Measurements from ENCODE around the gene HSPBP1.

DNA sequence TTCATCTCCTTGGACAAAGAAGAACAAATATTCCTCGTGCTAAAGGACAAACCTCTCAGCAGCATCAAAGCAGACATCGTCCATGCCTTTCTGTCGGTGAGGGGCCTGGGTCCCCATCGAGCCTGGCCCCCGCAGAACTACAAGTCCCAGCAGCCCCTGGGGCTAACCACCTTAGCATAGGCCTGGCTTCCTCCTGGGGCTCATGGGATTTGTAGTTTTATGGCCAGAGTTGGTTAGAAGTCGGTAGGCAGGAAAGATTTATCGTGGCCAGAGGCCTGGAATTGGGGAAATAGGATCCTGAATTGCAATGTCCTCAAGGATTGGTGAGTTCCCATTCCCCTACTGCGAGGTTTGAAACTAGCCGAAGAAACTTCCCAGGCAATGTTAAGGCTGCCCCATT, 25.6 kb upstream of the HSPBP1 start:
- TF ChIP-seq REST (IDR thresholded peaks at IDR 0.05; ENCODE audit: insufficient replicate concordance, low read depth), result no peak
- TF ChIP-seq, protein P1, sequence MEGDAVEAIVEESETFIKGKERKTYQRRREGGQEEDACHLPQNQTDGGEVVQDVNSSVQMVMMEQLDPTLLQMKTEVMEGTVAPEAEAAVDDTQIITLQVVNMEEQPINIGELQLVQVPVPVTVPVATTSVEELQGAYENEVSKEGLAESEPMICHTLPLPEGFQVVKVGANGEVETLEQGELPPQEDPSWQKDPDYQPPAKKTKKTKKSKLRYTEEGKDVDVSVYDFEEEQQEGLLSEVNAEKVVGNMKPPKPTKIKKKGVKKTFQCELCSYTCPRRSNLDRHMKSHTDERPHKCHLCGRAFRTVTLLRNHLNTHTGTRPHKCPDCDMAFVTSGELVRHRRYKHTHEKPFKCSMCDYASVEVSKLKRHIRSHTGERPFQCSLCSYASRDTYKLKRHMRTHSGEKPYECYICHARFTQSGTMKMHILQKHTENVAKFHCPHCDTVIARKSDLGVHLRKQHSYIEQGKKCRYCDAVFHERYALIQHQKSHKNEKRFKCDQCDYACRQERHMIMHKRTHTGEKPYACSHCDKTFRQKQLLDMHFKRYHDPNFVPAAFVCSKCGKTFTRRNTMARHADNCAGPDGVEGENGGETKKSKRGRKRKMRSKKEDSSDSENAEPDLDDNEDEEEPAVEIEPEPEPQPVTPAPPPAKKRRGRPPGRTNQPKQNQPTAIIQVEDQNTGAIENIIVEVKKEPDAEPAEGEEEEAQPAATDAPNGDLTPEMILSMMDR (IDR thresholded peaks at IDR 0.05; ENCODE audit: insufficient read depth, low read length), result no peak
- no peak for TF ChIP-seq POLR2AphosphoS5 (IDR thresholded peaks at IDR 0.05; ENCODE audit: low read depth)

Data from HL-60 (cell line).